GM18508 (cell line): ENCODE measurements around the gene AURKAIP1.
"Not testable (repeated sequence)": the region's sequence is repeated elsewhere in the genome, so short reads cannot be mapped to it uniquely, and the experiment has no call there.

Experiments
- ATAC-seq: cut with Tn5 transposase; IDR thresholded peaks from one replicate; pipeline ENCODE4 v1.9.1; 2021; ENCODE audit warnings: moderate number of reproducible peaks; ENCODE audit not compliant: insufficient read depth, unreplicated experiment

Gene AURKAIP1

DNA sequence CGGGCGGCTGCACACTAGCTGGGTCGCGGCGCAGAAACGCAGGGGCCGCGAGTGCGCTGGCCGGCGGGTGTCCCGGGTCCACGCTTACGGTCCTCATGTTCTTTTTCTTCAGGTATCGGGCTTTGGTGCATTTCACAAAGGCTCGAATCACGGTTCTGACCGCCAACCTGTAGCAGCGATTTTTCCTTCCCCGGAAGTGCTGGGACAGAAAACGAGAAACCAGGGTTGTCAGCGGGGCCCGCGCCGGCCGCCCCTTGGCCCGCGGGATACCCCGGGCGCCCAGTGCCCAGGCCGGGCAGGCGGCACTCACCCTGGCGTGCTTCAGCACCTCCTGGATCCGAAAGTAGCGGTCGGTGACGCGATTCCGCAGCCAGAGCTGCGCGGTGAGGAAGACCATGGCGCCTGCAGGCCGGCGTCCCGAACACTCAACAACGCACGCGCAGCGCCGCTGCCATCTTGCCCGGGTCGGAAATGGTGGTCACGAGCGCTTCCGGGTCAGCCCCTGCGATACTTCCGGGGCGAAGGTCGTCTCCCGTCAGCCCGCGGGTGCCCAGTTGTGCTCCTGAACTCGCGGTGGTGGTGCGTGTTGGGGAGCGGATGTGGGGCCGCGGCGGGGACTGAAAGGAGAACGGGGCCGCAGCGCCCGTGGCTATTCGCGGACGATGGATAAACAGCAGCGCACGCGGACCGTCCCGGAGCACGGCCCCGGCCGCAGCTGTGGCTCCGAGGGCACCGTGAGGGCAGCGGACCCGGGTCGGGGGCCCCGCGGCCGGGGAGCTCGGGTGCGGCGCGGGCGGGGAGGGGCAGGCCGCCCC is 32.0 kb upstream of the AURKAIP1 start, which contains the start of gene MRPL20:
Gene MRPL20, minus strand, starts transcription at position 473 of the 815 bp plus-strand sequence. Its CDS starts 76 bp downstream, at position 397.
- peak; percentile 51 for ATAC-seq

DNA sequence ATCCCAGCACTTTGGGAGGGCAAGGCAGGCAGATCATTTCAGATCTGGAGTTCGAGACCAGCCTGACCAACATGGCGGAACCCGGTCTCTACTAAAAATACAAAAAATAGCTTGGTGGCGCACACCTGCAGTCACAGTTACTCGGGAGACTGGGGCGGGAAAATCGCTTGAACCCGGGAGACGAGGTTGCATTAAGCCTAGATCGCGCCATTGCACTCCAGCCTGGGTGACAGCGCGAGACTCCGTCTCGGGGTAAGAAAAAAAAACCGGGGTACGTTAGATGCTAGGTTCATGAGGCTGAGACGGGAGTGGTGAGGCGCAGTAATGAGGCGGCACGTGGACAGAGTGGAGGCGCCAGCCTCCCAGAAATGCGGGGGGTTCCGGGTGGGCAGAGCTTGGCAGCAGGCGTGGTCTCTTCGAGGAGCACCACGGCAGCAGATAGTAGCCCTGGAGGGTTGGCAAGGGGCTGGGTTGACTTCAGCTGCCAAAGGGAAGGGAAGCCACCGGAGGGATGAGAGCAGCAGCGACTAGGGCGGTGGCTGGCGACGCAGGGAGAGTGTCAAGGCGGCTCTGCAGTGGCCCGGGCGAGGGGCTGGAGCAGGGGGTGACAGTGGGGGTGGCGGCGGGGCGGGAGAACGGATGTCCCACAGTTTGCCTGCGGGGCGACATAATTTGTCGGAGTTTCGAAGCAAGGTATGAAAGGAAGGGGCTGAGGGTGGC is 31.3 kb upstream of the AURKAIP1 start:
- no peak for ATAC-seq

DNA sequence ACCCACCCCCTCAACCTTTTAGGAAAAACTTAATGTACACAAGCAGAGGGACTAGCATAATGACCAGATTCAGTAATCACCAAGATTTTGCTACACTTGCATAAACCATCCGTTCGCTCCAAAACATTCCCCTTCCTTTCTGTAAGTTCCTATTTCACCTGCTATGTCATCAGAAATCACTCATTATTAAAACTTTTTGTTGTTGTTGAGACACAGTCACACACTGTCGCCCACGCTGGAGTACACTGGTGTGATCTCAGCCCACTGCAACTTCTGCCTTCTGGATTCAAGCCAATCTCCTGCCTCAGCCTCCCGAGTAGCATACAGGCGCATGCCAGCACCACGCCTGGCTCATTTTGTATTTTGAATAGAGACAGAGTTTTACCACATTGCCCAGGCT is 28.6 kb upstream of the AURKAIP1 start:
- no peak for ATAC-seq

DNA sequence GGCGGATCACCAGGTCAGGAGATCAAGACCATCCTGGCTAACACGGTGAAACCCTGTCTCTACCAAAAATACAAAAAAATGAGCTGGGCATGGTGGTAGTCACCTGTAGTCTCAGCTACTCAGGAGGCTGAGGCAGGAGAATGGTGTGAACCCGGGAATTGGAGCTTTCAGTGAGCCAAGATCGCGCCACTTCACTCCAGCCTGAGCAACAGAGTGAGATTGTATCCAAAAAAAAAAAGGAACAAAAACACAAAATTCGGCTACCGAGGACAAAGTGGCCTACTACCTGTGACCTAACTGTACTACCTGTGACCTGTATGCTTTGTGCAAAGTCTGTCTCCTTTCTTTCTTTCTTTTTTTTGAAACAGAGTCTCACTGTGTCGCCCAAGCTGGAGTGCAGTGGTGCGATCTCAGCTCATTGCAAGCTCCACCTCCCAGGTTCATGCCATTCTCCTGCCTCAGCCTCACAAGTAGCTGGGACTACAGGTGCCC is 27.9 kb upstream of the AURKAIP1 start:
- not testable (repeated sequence) for ATAC-seq

DNA sequence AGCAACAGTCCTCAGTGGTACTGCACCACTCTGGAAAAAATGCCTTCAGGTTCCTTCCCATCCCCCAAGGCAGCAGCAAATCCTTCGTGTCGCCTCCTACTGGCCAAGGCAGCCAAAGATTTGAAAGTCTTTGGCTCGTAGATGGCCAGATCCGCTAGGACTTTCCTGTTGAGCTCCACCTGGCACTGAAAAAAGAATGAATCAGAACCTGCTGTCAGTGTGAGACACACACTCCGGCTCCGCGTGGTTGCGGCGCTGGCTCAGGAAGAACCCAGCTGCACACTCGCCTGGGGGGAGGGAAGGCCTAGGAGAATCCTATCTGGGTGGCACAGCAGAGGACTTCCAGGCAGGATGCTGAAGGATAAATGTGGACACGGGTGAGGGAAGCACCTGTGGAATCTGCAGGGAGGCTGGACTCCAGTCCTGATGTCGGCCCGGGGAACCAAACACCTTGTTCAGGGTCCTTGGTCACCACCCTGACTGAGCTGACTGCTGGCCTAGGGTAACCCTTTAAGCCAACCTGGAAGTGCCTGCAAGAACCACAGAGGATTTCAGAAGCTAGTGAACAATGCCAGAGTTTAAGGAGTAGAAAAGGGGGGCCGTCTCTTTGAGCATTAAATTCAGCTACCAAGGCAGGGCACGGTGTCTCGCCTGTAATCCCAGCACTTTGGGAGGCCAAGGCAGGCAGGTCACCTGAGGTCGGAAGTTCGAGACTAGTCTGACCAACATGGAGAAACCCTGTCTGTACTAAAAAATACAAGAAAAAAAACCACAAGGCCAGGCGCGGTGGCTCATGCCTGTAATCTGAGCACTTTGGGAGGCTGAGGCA is 27.3 kb upstream of the AURKAIP1 start:
- no peak for ATAC-seq

DNA sequence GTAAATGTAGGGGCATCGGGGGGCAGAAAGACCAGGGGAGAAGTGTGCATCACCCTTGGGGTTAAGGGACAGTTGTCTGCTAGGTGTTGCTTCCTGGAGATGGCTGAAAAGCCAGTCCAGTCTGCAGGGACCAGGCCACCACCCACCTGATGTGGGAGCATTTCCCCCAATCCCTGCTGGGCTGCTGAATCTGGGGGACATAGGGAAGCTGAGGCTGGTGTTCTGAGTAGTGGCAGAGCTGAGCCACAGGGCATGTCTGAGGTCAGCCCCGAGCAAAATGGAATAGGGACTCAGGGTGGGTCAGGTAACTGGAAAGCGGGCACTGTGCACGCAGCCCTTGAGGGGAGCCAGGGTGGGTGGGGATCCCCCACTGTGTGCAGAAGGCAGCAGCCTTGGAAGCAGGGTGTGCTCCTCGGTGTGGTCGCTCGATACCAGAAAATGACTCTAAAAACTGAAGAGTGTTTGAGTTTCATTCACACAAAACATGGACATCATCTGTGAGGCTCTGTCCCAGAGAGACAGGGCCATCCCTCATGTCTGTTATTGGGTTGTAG is 26.5 kb upstream of the AURKAIP1 start:
- no peak for ATAC-seq

DNA sequence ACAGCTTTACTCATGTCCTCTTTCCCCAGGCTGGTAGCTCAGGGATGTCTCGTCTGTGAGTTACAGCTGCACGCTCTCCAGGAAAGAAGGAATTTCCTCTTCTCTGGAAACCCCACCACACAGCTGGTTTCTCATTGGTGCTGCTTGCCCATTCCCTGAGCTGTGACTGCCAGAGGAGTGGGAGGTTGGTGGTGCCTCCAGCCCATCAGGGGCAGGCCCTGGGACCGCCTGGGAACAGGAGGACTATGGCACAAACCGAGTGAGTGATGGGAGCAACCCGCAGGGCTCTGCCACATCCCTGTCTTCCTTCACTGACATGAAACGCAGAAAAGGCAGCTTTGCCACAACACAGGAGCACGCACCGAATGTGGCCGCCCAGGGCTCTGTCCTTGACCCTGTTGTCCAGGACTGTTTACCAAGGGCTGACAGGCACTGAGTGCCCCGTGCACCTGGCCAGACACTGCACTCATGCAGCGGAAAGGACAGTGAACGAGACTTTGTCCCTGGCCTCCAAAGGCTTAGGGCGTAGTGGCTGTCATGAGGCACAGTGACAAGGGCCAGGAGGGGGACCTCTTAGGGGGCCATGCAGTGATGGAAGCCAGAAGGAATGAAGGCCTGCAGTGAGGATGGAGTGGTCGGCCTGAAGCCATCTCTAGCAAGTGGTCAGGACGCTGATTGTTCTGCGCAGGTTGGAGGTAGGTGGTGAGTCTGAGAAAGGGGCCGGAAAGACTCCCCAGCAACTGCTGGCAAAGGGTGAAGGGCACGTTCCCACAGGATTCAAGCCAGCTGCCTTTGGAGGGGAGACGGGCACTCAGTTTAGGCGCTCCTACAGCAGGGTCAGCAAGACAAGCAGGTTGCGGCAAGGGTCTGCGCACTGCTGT is 25.8 kb upstream of the AURKAIP1 start:
- no peak for ATAC-seq

DNA sequence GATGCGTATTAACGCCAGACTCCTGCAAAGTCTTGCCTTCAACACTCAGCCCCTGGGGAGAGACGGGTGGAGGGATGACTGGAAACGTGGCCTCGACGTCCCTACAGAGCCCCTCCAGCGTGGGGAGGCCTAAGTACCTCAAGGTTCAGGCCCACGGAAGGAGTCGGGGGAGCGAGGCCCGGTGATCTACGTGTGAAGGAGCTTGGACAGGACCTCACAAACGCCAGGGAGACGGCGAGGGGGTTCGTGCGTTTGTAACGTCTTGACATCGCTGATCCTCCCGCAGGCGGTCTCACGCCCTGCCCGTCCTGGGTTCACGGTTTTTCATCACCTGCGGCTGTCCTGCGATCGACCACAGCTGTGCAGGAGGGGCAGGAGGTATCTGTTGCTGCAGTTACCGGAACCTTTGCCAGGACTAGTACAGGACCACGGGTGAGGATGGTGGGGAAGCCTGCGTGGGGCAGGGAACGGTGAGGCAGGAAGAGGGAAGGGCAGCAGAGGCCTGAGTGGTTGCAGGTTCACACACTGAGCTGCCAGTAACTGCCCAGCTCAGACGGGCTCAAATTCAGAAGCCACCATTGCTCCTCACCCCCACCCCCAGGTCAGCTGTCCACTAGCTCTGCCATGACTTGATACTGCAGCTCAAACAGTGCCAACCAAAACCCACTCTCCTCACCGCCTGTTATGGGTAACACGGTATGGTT is 25.0 kb upstream of the AURKAIP1 start:
- no peak for ATAC-seq

DNA sequence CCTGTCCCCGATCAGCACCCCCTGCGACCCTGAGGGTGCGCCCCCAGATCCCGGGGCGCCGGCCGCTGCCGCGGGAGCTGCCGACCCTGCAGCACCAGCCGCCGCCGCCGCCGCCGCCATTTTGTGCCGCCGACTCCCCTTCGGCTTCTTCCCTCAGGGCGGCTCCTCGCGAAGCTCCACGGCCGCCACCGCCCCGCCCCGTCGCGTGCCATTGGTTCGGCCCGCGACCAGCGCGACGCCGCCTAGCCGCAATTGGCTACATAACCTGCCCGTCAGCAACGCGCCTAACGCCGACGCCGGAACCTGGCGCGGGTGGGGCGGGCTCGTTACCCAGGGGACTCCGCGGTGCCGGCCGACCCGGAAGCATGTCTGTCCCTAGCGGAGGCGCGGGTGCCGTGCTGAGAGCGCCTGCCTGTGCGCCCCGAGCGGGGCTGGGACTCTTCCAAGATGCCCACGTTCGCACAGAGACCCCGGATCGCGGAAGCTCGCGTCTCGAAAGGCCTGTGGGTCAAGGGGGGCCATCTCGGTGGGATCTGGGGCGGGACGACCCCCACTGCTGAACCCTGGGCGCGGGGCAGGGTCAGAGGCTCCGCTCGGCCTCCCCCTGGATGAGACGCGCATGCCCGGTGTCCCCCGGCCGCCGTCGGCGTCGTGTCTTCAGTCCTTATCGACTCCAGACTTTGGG is 24.3 kb upstream of the AURKAIP1 start, which contains the start of gene CCNL2:
Gene CCNL2, minus strand, starts transcription at position 149 of the 685 bp plus-strand sequence. Its CDS starts 29 bp downstream, at position 120.
- peak; percentile 64 for ATAC-seq

DNA sequence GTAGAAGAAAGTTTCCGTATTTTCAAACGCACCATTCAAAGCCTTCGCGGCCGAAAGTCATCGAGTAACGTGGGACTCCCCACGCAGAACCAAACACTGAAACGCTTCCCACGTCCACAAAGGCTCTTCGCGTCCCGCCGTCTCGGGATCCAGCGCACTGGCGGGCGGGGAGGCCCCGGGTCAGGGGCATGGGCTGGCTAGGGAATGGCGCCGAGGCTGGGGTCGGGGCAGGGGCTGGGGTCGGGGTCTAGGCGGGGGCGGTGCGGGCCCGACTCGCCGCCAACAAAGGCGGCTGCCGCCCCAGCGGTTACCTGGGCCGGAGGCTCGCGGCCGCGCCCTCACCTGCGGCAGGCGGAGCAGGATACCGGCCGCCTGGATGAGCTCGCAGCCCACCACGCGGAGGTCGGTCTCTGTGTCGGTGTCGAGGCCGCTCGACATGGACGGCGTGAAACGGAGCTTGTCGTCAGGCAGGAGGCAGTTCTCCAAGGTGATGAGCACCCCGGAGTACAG is 23.7 kb upstream of the AURKAIP1 start:
- ATAC-seq = peak; percentile 9

DNA sequence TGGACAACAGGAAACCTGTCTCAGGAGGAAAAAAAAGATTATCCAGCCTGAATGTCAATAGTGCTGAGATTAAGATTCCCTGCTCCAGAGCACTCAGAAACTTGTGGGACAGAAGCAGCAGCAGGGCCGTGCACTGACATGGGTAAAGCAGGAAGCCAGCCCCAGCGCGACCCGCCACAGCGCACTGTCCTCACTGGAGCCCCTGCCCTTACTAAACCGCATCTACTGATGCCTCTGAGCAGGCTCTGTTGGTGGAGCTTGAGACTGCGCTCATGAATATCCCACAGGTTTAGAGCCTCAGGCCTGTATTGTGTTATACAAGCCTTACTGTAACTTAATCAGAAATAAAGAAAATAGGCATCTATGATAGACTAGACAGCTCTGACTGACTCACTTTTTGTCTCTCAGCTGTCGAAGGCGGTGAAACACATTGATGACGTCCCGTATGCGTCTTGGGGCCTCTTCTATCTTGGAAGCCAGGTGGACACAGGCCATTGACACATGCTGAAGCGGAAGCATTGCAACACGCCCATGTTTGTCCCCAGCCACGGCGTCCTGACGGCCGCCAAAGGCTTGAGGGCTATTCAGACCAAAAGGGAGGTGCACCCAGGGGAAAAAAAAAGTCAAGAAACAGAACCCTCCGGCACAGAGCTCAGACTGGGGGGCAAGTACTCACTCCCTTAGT is 23.0 kb upstream of the AURKAIP1 start:
- ATAC-seq = no peak

DNA sequence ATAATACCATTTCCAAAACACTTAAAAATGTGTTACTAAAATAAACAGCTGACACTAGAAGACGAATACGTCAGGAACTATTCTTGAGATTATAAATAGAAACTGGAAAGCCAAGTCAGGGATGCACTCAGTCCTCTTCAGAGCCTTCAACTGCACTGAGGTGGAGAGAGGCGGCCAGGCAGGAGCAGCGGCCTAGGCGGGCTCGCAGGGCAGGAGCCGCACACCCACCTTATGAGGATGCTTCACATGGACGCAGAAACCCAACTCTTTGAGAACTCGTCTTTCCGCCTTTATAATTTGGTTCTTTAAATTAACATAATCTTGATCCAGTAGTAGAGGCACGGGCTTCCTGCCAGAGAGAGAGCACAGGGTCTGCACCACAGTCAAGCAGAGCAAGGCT is 20.2 kb upstream of the AURKAIP1 start:
- ATAC-seq = no peak

DNA sequence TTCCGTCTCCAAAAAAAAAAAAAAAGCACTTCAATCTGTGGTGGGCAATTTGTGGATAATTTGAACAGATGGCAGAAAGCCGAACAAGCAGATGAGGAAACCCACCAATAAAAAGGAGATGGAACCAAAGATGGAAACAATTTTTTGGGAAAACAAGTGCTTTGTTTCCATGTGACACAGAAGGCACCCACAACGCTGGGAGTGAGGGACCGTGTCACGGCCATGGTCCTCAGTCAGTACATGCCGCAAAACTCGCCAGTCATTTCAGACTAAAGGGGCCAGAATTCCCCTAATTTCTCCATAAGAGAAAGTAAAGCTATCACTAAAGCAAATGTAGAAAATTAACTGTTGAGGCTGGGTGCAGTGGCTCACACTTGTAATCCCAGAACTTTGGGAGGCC is 19.1 kb upstream of the AURKAIP1 start:
- no peak for ATAC-seq

DNA sequence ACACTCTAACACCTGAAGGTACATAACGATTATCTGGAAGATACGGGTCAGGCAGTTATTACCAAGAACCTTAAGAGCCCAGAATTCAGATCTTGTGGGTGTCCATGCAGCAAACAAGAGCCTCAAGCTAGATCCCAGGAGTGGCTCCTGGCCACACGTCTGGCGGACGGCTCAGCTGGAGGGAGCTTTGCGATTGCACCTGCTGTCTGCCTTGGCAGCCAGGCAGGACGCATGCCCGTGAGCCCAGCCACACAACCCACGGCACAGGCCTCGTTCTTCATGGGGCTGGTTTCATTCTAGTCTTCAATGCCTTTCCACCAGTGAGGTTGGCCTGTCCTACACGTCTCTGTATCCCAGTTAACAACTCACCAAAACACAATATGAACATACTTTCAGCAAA is 18.4 kb upstream of the AURKAIP1 start:
- ATAC-seq = no peak

DNA sequence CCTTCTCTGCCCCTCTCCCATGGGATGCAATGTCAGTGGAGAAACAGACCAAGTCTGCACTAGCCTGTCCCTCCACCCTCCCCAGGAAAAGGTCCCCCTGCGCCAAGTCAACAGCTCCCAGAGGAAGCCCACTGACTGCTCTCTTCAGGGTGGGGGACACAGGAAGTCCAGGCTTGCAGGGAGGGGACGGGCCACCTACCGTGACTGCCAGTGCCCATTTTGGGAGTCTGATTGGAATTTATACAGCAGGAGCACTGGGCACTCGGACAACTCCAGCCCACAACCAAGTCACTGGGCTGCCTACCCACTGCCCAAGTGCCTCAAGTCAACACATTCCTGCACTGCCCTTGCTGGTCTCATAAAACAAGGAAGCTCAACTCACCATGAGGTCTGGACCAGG is 18.0 kb upstream of the AURKAIP1 start:
- ATAC-seq = no peak

DNA sequence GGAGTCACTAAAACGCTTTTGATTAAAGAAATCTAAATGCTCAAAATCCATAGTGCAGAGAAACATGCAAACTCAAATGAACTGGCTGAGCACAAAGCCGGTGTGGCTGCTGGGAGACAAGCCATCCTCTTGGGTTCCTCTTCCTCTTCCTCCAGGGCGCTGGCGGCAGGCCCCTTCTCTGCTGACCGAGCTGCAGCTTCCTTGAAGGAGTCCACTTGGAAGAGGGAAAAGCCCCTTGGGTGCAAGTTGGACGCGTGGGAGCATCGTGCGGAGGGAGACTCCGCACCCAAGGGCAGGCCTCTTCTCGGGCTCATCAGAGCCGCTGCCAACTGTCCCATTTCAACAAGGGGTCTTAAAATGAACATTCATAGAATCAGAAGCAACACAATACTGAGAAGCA is 16.2 kb upstream of the AURKAIP1 start:
- no peak for ATAC-seq

DNA sequence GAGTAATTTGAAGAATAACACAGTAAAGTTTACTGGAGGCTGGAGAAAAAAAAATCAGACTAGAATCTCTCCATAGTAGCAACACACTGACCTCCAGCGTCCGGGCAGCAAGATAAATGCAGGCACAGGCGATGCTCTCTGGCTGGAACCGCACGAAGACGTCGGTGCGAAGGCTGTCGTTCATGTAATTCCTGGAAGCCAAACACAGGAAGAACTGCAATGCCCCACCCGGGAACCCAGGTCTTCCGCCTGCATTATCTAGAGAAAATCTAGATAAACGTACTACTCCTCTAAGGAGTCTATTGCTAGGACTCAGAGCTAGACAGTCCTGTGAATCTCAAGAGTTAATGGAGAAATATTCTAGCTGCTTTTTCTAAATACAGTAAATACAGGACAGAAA is 15.7 kb upstream of the AURKAIP1 start:
- ATAC-seq = no peak
